Measurements from ENCODE around the gene SPG7. TPM values are rescaled to one million over a fixed set of nuclear protein-coding genes. Genes with fewer than 3 reads are reported as not detected.

Gene SPG7
- total RNA-seq, 4 donors from 2014 or later, result 83.3 to 152 (median 105) TPM

DNA sequence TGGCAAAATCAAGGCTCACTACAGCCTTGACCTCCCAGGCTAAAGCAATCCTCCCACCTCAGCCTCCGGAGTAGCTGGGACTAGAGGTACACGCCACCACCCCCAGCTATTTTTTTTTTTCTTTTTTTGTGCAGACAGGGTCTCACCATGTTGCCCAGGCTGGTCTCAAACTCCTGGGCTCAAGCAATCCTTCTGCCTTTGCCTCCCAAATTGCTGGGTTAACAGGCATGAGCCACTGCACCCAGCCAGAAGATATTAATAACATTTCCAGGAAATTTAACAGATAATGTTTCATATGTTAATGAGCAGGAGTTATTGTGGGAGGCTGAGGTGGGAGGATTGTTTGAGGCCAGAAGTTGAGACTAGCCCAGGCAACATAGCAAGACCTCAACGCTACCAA, 8.4 kb upstream of the SPG7 start:
- TF ChIP-seq, protein P1, sequence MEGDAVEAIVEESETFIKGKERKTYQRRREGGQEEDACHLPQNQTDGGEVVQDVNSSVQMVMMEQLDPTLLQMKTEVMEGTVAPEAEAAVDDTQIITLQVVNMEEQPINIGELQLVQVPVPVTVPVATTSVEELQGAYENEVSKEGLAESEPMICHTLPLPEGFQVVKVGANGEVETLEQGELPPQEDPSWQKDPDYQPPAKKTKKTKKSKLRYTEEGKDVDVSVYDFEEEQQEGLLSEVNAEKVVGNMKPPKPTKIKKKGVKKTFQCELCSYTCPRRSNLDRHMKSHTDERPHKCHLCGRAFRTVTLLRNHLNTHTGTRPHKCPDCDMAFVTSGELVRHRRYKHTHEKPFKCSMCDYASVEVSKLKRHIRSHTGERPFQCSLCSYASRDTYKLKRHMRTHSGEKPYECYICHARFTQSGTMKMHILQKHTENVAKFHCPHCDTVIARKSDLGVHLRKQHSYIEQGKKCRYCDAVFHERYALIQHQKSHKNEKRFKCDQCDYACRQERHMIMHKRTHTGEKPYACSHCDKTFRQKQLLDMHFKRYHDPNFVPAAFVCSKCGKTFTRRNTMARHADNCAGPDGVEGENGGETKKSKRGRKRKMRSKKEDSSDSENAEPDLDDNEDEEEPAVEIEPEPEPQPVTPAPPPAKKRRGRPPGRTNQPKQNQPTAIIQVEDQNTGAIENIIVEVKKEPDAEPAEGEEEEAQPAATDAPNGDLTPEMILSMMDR (IDR thresholded peaks at IDR 0.05; ENCODE audit: low read depth), result no peak

DNA sequence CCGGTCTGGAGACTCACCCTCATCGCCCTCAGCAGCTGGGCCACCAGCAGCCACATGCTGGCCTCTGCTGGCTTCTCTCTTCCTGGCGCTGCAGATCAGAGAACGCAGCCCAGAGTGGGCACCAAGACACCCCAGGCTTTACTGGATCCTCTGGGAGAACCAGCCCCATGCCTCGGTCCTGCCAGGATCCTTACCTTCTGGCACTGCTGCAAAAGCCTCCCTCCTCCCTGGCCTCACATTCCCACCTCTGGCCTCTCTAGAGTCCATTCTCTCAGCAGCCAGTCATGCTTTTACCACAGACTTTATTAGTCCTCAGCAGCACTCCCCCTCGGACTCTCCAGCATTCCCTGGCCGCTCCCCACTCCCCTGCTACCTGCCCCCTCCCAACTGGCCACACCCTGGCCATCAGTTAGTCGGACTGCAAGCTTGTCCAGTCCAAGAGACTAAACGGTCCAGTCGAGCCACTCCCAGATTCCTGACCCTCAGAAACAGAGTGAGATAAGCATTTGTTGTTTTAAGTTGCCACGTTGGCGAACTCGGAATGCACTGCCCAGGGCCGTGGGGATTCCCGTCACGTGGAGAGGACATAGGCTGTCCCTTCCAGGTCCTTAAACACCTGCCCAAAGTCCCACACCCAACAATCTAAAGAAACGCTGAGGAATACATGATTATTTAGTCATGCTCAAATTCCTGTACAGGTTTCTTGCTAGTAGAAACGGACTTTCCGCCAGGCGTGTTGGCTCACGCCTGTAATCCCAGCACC, 5.9 kb upstream of the SPG7 start:
- TF ChIP-seq, protein P1 (IDR thresholded peaks at IDR 0.05; ENCODE audit: low read depth), result no peak

GRCh38 chr16:89504091-89504490, 4.1 kb upstream of the SPG7 start:
- TF ChIP-seq, protein P1 (IDR thresholded peaks at IDR 0.05; ENCODE audit: low read depth), result no peak

- TF ChIP-seq, protein P1 (IDR thresholded peaks at IDR 0.05; ENCODE audit: low read depth), result no peak
Observed at GRCh38 chr16:89505204-89506112, 2.7 kb upstream of the SPG7 start.

GRCh38 chr16:89506113-89506504, 2.1 kb upstream of the SPG7 start:
- TF ChIP-seq, protein P1 (IDR thresholded peaks at IDR 0.05; ENCODE audit: low read depth), result no peak

DNA sequence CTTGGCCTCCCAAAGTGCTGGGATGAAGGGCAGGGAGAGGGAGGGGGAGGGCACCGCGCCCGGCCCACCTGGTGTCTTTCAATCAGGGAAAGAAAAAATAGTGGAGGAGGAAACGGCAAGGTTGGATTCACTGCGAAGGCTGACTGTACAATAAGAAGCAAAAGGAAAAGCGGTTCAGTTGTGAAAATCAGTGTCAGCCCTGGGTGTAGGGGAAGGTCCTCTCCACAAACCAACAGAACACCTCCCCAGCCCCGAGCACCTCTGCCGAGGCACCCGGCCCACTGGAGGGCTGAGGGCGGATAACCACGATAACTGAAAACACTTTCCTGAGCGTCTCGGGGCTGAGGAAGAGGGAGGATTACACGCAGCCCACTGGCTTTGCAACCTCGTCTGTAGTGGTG, 1.4 kb upstream of the SPG7 start:
- TF ChIP-seq, protein P1 (IDR thresholded peaks at IDR 0.05; ENCODE audit: low read depth), result no peak

DNA sequence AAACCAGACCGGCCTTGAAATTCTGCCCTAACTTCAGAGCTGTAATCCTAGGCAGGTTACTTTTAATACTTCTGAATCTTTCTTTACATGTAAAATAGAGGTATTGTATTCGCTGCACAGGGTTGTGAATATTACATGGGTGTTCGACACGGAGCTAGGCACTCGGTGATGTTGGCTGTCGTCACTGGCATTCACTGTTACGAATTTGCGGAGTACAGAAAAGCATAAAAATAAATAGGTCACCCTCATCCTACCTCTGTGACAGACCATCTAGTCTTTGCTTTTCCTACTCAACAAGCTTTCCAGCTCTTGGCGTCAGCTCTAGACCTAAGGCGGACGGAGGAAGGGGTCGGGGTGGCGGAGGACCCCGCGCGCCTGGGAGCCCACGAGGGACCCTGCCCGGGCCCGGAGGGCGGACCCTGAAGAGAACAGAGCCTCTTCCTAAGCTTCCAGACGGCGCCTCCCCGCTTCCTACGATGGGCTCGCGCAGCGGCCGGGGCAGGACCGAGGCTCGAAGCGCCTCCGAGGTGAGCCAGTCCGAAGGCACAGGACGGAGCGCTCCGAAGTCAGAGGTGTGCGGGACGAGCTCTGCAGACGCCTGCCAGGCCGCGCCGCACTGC, 879 bp upstream of the SPG7 start:
- TF ChIP-seq, protein P1 (IDR thresholded peaks at IDR 0.05; ENCODE audit: low read depth), result no peak

Data from subcutaneous adipose tissue (tissue), 4 donors.